PC-9 (cell line): Measurements from ENCODE around the gene SELENON. TPM values are rescaled to one million over a fixed set of nuclear protein-coding genes. Genes with fewer than 3 reads are reported as not detected.

Source experiments
- BruUV-seq: library from RNA; stranded (reverse); fragments of 400-500 nt; replicated peaks from 2 replicates; lab custom pipeline; 2021; lab: Mats Ljungman, UMichigan
- CTCF ChIA-PET: fragments of 300-600 bp; sonication (Branson Sonifier 250); formaldehyde crosslinking; loops from one replicate; lab custom pipeline; 2022; ENCODE audit warnings: antibody characterized with exemption; lab: Charles Lee
- POLR2A ChIA-PET: fragments of 300-600 bp; sonication (Branson Sonifier 250); formaldehyde crosslinking; loops from one replicate; lab custom pipeline; 2022; ENCODE audit warnings: antibody characterized with exemption; ENCODE audit not compliant: unreplicated experiment; lab: Charles Lee
- DNase-seq, 2 experiments: peaks; one replicate each; pipeline versions ENCODE4 v3.0.0 to v3.0.0-alpha.2; 2015 to 2022; ENCODE audit warnings: mixed read lengths in 1 of 2
- H2AFZ ChIP-seq: fragments of 200-600 bp; sonication (generic); 2 replicates; pipeline ENCODE4 v1.8.1; 2017; ENCODE audit warnings: antibody characterized with exemption
- H3F3A ChIP-seq: fragments of 200-600 bp; sonication (generic); 2 replicates; pipeline ENCODE4 v1.8.1; 2017; ENCODE audit warnings: antibody characterized with exemption, mild to moderate bottlenecking, low read depth; ENCODE audit not compliant: insufficient read depth
- H3K27ac ChIP-seq: fragments of 200-600 bp; sonication (generic); 2 replicates; pipeline ENCODE4 v1.6.1; 2016; ENCODE audit warnings: mixed run types
- H3K27me3 ChIP-seq: fragments of 200-600 bp; sonication (generic); 2 replicates; pipeline ENCODE4 v1.6.1; 2016; ENCODE audit warnings: low read depth, mixed run types; ENCODE audit not compliant: insufficient read depth
- H3K36me3 ChIP-seq: fragments of 200-600 bp; sonication (generic); 2 replicates; pipeline ENCODE4 v1.6.1; 2016; ENCODE audit warnings: low read depth, mixed run types
- H3K4me1 ChIP-seq: fragments of 200-600 bp; sonication (generic); replicated peaks from 2 replicates; pipeline ENCODE4 v1.6.1; 2016; ENCODE audit warnings: mixed run types; ENCODE audit not compliant: insufficient read depth
- H3K4me2 ChIP-seq: fragments of 200-600 bp; sonication (generic); 2 replicates; pipeline ENCODE4 v1.6.1; 2017; ENCODE audit warnings: mixed run types
- H3K4me3 ChIP-seq: fragments of 200-600 bp; sonication (generic); 2 replicates; pipeline ENCODE4 v1.6.1; 2016; ENCODE audit warnings: mixed run types
- H3K79me2 ChIP-seq: fragments of 200-600 bp; sonication (generic); 2 replicates; pipeline ENCODE4 v1.6.1; 2017; ENCODE audit warnings: low read depth, mixed run types
- H3K9me2 ChIP-seq: fragments of 200-600 bp; sonication (generic); 2 replicates; pipeline ENCODE4 v1.8.1; 2017; ENCODE audit warnings: mild to moderate bottlenecking; ENCODE audit not compliant: insufficient read depth
- H3K9me3 ChIP-seq: fragments of 200-600 bp; sonication (generic); 2 replicates; pipeline ENCODE4 v1.8.1; 2016; ENCODE audit warnings: low read depth; ENCODE audit not compliant: insufficient read depth
- H4K20me1 ChIP-seq: fragments of 200-600 bp; sonication (generic); 2 replicates; pipeline ENCODE4 v1.8.1; 2017; ENCODE audit not compliant: insufficient read depth
- EZH2 ChIP-seq: fragments of 200-600 bp; sonication (generic); IDR thresholded peaks from 2 replicates; pipeline ENCODE4 v1.8.0; 2017; ENCODE audit warnings: antibody characterized with exemption, low read depth
- intact Hi-C: fragments of 100-400 bp; cut with micrococcal nuclease; formaldehyde crosslinking; loops from one replicate; pipeline ENCODE4 v1.10.0; 2022; ENCODE audit not compliant: unreplicated experiment
- total RNA-seq: library from RNA; stranded (reverse); gene quantifications from 2 replicates; pipeline ENCODE4 v1.2.3, GENCODE V29; 2021
- TF ChIP-seq, protein P1 (sequence below): fragments of 200-600 bp; sonication (generic); conservative IDR thresholded peaks from 2 replicates; pipeline ENCODE4 v1.6.1; 2017; ENCODE audit warnings: mixed run types, antibody characterized with exemption, mild to moderate bottlenecking, moderate library complexity

The SELENON gene
- total RNA-seq, 1 experiment from 2014 or later, result 44.3 TPM

DNA sequence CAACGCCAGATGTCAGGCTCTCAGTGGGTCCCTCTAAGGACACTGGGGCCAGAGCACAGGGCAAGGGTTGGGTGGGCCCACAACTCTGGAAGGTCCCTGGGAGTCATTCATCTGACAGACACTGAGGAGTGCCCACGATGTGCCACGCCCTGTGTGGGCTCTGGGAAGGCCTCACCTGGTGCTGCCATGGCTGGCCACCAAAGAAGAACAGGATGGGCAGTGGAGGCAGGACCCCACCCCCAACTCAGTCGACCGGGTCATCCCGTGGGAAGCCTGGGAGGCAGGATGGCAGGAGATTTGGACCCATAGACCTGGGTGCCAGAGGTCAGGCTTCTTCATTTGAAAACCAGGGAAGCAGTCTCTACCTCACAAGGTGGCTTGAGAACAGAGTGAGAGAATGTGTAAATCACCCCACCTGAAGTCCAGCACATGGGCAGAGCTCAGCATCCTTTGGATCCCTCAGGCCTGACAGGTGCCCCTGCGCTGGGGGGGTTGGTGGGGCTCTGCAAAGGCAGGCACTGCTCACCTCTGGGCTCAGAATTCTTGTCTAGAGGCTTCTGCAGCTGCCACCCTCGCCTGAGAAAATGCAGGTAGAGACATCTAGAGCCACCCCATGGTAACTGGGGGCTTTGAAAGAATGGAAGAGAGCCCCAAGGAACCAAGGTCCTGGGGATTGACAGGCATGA lies 1.2 kb upstream of the SELENON start:
- Histone ChIP-seq H3K27ac (no peak overlapping the region), H3K9me3 (no peaks in the 10 kb centered on the region), H2AFZ (no peak overlapping the region), H3K4me3 (no peak overlapping the region), H4K20me1 (no peaks in the 10 kb centered on the region), H3K36me3 (no peaks in the 10 kb centered on the region), H3K4me1 (no peaks in the 10 kb centered on the region), H3K79me2 (no peaks in the 10 kb centered on the region), H3F3A (no peaks in the 10 kb centered on the region), H3K4me2 (no peak overlapping the region), H3K27me3 (no peaks in the 10 kb centered on the region), H3K9me2 (no peaks in the 10 kb centered on the region)
- CTCF ChIA-PET, result no interaction called here
- POLR2A ChIA-PET, result no interaction called here
- no peak for DNase-seq
- no TSS peak for BruUV-seq
- no peak for TF ChIP-seq EZH2
- TF ChIP-seq, protein P1, sequence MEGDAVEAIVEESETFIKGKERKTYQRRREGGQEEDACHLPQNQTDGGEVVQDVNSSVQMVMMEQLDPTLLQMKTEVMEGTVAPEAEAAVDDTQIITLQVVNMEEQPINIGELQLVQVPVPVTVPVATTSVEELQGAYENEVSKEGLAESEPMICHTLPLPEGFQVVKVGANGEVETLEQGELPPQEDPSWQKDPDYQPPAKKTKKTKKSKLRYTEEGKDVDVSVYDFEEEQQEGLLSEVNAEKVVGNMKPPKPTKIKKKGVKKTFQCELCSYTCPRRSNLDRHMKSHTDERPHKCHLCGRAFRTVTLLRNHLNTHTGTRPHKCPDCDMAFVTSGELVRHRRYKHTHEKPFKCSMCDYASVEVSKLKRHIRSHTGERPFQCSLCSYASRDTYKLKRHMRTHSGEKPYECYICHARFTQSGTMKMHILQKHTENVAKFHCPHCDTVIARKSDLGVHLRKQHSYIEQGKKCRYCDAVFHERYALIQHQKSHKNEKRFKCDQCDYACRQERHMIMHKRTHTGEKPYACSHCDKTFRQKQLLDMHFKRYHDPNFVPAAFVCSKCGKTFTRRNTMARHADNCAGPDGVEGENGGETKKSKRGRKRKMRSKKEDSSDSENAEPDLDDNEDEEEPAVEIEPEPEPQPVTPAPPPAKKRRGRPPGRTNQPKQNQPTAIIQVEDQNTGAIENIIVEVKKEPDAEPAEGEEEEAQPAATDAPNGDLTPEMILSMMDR, result no peak
- intact Hi-C loops, result loop anchor here (5.0 to 10.0 kb wide), 2 partner anchors 94 to 277 kb away; no protein-coding TSS in a partner anchor

DNA sequence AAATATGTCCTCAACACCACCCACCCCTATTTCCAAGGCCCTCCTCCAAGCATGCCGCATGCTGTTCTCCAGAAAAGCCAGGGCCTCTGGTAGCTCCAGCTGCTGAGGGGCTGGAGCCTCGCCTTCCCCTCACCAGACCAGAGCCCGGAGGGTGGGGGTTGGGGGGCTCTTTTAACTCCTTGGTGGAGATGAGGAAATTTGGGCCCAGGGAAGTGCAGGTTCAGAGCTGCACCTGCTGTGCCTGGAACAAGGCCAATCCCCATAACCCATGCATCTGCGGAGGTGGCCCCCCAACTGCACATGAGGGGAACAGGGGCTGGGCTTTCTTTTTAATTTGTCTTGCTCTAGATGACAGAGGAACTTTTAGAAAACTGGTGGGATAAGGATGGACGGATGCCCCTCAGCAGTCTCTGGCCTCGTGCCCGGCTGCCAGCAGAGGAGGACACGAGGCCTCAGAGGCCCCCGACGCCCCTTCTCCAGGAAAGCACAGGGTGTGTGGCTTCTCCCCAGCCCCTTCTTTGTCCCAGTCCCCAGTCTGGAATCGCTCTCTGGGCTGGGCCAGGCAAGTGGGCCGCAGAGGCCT lies 550 bp upstream of the SELENON start:
- POLR2A ChIA-PET, result no interaction called here

DNA sequence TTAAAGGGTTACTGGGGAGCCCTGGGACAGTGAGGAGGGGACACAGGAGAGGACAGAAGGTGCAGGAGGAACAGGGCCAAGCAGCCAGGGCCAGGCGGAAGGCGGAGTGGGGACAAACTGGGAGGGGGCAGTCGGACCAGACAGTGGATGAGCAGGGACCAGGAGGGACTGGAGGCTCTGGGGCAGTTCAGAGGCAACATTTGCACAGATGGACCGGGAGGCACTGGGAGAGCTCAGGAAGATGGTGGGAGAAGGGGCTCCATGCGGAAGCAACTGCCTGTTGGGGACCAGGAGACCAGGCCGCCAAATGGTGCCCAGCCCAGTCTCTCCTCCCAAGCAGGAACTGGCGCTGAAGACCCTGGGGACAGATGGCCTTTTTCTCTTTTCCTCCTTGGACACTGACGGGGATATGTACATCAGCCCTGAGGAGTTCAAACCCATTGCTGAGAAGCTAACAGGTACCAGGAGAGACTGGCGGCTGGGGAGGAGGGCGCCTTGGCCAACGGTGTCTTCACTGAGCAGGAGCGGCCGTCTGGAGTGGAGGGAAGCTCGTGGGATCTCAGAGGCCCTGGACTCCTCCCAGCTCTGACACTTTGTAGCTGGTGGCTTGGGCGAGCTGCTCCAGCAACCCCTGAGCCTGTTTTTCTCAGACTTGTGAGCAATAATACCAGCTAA lies 847 bp downstream of the SELENON start:
- Histone ChIP-seq H3K9me2 (no peaks in the 10 kb centered on the region), H2AFZ (peak overlapping the region; percentile 75), H3K9me3 (no peaks in the 10 kb centered on the region), H3F3A (no peaks in the 10 kb centered on the region), H3K4me1 (no peaks in the 10 kb centered on the region), H3K36me3 (no peaks in the 10 kb centered on the region), H4K20me1 (no peaks in the 10 kb centered on the region), H3K27me3 (no peaks in the 10 kb centered on the region), H3K4me2 (peak overlapping the region; percentile 79), H3K79me2 (no peaks in the 10 kb centered on the region), H3K27ac (no peak overlapping the region), H3K4me3 (peak overlapping the region; percentile 57)
- ChIA-PET POLR2A (no interaction called here), CTCF (no interaction called here)
- no peak for TF ChIP-seq EZH2
- TF ChIP-seq, protein P1, result no peak
- intact Hi-C loops, result no loop called here
- DNase-seq, result no peak
- BruUV-seq, result no TSS peak

More for the DNA sequence above, 550 bp upstream of the SELENON start:
- Histone ChIP-seq H3K9me2 (no peaks in the 10 kb centered on the region), H3K36me3 (no peaks in the 10 kb centered on the region), H3K79me2 (no peaks in the 10 kb centered on the region), H3K27me3 (no peaks in the 10 kb centered on the region), H3K4me2 (peak overlapping the region; percentile 56; the same call in 1 of the 2 replicates), H3F3A (no peaks in the 10 kb centered on the region), H3K9me3 (no peaks in the 10 kb centered on the region), H3K27ac (no peak overlapping the region), H2AFZ (no peak overlapping the region), H3K4me1 (no peaks in the 10 kb centered on the region), H3K4me3 (no peak overlapping the region), H4K20me1 (no peaks in the 10 kb centered on the region)
- intact Hi-C loops, result loop anchor here (5.0 to 10.0 kb wide), 2 partner anchors 95 to 277 kb away; no protein-coding TSS in a partner anchor
- no TSS peak for BruUV-seq
- CTCF ChIA-PET, result no interaction called here
- TF ChIP-seq, protein P1, result no peak
- TF ChIP-seq EZH2, result no peak
- DNase-seq, result no peak
